GM12801 (cell line): Measurements from ENCODE around the gene MFSD1.

Experiments used
- TF ChIP-seq, protein P1 (sequence below): IDR thresholded peaks from one replicate; pipeline ENCODE4 v1.5.1; 2011; ENCODE audit warnings: control low read depth; ENCODE audit not compliant: insufficient read length; ENCODE audit errors: extremely low read depth

The MFSD1 gene

GRCh38 chr3:158802409-158803268 is 785 bp downstream of the MFSD1 start:
- TF ChIP-seq, protein P1, sequence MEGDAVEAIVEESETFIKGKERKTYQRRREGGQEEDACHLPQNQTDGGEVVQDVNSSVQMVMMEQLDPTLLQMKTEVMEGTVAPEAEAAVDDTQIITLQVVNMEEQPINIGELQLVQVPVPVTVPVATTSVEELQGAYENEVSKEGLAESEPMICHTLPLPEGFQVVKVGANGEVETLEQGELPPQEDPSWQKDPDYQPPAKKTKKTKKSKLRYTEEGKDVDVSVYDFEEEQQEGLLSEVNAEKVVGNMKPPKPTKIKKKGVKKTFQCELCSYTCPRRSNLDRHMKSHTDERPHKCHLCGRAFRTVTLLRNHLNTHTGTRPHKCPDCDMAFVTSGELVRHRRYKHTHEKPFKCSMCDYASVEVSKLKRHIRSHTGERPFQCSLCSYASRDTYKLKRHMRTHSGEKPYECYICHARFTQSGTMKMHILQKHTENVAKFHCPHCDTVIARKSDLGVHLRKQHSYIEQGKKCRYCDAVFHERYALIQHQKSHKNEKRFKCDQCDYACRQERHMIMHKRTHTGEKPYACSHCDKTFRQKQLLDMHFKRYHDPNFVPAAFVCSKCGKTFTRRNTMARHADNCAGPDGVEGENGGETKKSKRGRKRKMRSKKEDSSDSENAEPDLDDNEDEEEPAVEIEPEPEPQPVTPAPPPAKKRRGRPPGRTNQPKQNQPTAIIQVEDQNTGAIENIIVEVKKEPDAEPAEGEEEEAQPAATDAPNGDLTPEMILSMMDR: no peak

DNA sequence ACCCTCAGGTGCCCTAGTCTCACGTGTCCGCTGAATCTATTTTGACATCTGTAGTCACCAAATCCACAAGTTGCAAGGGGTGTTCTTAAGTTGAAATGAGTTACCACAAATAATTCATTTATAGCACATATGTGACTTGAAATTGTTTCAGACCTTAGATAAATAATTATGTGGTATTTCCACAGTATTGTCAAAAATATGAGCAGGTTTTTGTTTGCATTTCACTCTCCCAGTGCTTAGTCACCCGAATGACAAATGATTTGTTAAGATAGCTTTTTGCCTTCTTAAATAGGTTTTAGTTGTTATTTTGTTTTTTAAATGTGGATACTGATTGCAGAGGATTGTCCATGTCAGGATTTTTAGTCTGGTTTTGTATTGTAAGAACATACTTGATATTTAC is 2.6 kb downstream of the MFSD1 start:
- TF ChIP-seq, protein P1: no peak

- TF ChIP-seq, protein P1: no peak
Observed at GRCh38 chr3:158808697-158809096, 6.8 kb downstream of the MFSD1 start.

DNA sequence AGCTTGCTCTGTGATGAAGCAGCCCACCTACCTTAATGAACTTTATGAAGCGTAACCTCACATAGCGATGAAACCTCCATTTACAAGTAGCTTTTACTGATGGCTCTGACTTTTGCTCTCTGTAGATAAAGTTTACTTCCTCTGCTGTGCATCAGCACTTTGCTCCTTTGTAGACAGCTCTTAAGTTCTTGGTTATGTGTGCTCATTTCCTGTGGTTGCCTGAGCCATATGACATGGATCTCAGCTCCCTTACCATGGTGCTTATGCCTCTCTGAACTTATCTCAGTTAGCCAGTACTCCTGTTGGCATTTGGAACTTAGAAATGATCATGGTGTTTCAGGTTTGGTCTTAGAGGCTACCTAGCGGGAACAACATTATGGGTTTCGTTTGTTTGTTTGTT is 7.8 kb downstream of the MFSD1 start:
- TF ChIP-seq, protein P1: no peak

DNA sequence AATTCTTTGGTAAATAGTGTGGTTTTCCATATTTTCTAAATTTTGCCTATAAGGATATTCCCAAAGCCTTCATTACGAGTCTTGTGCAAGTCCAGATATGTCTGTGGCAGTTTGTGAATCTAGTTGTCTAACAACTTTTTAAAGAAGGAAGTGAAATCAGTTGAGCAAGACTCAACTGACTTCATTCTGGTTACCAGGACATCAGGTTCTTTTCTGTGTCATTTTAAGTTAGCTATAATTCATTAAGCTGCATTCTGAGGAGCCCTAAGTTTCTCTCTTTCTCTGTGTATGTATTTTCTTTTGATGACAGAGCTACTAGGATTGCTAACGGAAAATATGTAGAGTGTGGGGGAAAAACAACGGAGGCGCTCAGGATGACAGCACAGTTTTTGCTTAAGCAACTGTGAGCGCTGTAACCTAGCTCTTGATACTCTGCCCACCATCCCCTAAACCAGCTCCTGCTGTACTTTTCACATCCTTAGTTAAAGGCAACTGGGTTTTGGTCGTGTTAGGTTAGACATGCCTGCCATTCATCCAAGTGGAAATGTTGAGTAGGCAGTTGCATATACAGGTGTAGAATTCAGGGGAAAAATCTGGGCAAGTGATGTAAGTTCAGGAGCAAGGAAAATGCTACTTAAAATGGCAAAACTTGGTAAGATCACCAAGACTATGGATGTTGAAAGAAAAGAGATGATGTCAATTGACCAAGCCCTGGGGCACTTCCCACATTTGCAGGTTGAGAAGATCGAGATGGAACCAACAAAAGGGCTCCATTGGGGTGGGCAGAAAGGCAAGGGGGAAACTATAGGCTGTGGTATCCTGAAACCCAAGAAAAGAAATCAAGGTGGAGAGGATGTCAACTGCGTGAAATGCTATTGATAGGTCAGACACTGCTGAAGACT is 9.2 kb downstream of the MFSD1 start:
- TF ChIP-seq, protein P1: no peak

GRCh38 chr3:158819282-158819681 is 17.4 kb downstream of the MFSD1 start:
- TF ChIP-seq, protein P1: no peak

- TF ChIP-seq, protein P1: no peak
Observed at GRCh38 chr3:158820521-158820920, 18.7 kb downstream of the MFSD1 start.
